Measurements from ENCODE around the gene KCNQ1. TPM values are rescaled to one million over a fixed set of nuclear protein-coding genes. Genes with fewer than 3 reads are reported as not detected.
A peak's percentile ranks its signal among the peaks of the same experiment; 100 is the strongest.

KCNQ1 gene
- total and polyA plus RNA-seq, 2 of the 13 experiments (the other 11 are each of a cell fraction or from before 2014, with no cell fraction given), result 0.02 to 0.08 TPM

DNA sequence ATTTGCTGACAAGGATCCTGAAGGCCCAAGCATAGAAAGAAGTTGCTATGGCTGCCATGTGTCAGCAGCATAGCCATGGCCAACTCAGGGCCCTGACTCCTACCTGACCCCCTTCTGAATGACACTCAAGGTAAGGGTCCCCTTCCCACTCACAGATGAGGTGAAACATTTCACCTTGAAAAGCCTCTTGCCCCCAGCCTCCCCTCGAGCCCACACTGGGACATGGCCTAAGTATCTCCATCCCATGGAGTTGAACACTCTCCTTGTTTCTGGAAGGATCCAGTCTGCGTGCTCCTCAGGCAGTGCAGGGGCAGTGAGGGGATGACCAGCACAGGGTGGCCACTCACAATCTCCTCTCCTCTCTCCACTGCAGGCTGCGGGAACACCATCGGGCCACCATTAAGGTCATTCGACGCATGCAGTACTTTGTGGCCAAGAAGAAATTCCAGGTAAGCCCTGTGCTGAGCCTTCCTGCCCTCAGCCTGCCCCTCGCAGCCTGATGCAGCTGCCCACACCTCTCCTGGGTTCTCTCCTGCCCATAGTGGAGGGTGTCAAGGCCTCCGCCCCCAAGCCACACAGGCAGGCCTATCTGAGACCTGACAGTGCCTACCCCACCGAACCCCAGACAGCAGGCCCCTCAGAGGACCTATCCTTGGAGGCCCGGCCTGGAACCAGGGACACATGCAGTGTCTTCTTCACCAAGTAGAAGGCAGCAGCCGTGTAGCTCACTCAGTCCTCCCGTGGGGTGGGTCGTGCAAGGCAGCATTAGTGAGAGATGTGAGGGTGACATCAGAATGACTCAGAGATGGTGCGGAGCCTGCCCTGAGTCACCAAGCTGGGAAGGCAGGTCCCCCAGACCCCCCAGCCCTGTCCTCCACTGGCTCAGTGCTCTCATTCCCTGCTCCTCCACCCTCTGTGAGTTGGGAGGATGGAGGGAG, 323.9 kb downstream of the KCNQ1 start:
- H3K79me2 ChIP-seq (ENCODE audit: insufficient read depth, low read length), result no peaks in the 10 kb centered on the region
- no peaks in the 10 kb centered on the region for H3K36me3 ChIP-seq (replicated peaks in 1 of 2; ENCODE audit: control insufficient read depth in 1 of 2, insufficient read depth in 2 of 2, low read length in 2 of 2)
- intact Hi-C loops (cut with micrococcal nuclease; ENCODE audit: unreplicated experiment), result no loop called here
- ChIA-PET POLR2A (no interaction called here), CTCF (ENCODE audit: low intra/inter-chr PET ratio, low total read pairs) (no interaction called here)
- no peaks in the 10 kb centered on the region for H3K9me3 ChIP-seq (ENCODE audit: low read length)
- TF ChIP-seq ZNF879 (CRISPR knock-in tag; IDR thresholded peaks at IDR 0.05), result no peak
- TF ChIP-seq ZBTB7A (CRISPR knock-in tag; IDR thresholded peaks at IDR 0.05), result no peak
- peak; percentile 49 for TF ChIP-seq FOSL2 (CRISPR knock-in tag; IDR thresholded peaks at IDR 0.05)
- TF ChIP-seq ZBTB21 (CRISPR knock-in tag; IDR thresholded peaks at IDR 0.05), result no peak
- no peak for TF ChIP-seq ZNF704 (CRISPR knock-in tag; IDR thresholded peaks at IDR 0.05; ENCODE audit: borderline replicate concordance)
- TF ChIP-seq, protein P1, sequence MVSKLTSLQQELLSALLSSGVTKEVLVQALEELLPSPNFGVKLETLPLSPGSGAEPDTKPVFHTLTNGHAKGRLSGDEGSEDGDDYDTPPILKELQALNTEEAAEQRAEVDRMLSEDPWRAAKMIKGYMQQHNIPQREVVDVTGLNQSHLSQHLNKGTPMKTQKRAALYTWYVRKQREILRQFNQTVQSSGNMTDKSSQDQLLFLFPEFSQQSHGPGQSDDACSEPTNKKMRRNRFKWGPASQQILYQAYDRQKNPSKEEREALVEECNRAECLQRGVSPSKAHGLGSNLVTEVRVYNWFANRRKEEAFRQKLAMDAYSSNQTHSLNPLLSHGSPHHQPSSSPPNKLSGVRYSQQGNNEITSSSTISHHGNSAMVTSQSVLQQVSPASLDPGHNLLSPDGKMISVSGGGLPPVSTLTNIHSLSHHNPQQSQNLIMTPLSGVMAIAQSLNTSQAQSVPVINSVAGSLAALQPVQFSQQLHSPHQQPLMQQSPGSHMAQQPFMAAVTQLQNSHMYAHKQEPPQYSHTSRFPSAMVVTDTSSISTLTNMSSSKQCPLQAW (CRISPR knock-in tag; IDR thresholded peaks at IDR 0.05), result no peak
- no peak for TF ChIP-seq ZNF510 (CRISPR knock-in tag; IDR thresholded peaks at IDR 0.05; ENCODE audit: low read depth)
- TF ChIP-seq ZNF331 (CRISPR knock-in tag; IDR thresholded peaks at IDR 0.05), result no peak
- peaks cover 4 to 60% of the 10 kb centered on the region in 2 experiments; a peak in 4 of 5 replicates for H3K27me3 ChIP-seq (ENCODE audit: control insufficient read depth in 1 of 2, insufficient read depth in 2 of 2, low read length in 2 of 2)
- FAIRE-seq, result no peak
- ATAC-seq, result no peak
- H3K4me3 ChIP-seq (replicated peaks in 1 of 3; ENCODE audit: insufficient read depth in 1 of 3, low read depth in 2 of 3, low read length in 3 of 3), result no peak overlapping the region
- no peak overlapping the region for H3K4me2 ChIP-seq (ENCODE audit: low read depth, low read length)
- BruUV-seq (replicated peaks), result no TSS peak
- in situ Hi-C loops (cut with HindIII; ENCODE audit: extremely low pct_ligation_motif_present, low pct_unique_long_range_greater_than_20kb), result no loop called here
- WGBS (ENCODE audit: low lambda C conversion rate), result 49% methylated on average over 5 of the region's 14 CpGs
- no peaks in the 10 kb centered on the region for H4K20me1 ChIP-seq (ENCODE audit: insufficient read depth, low read length)
- H3K4me1 ChIP-seq (ENCODE audit: insufficient read depth, low read length), result no peaks in the 10 kb centered on the region
- H3K9ac ChIP-seq (ENCODE audit: insufficient read depth, low read depth, low read length), result no peak overlapping the region
- H3K27ac ChIP-seq (ENCODE audit: extremely low read length, insufficient read depth, low read length), result no peak overlapping the region
- DNase-seq (ENCODE audit: low spot score), result no peak
- no peak overlapping the region for H2AFZ ChIP-seq (ENCODE audit: low read length)

Data from HepG2 (cell line).